HepG2 (cell line): ENCODE measurements around the gene MAGEA9B. TPM values are rescaled to one million over a fixed set of nuclear protein-coding genes. Genes with fewer than 3 reads are reported as not detected.
"Not testable (repeated sequence)": the region's sequence is repeated elsewhere in the genome, so short reads cannot be mapped to it uniquely, and the experiment has no call there.

ENCODE experiments used
- ATAC-seq: fragments of 200-7000 bp; cut with Tn5 transposase; 3 replicates; pipeline ENCODE4 v1.9.1; 2020; ENCODE audit warnings: mild to moderate bottlenecking, moderate library complexity
- BruUV-seq: library from RNA; stranded (reverse); fragments of 400-500 nt; replicated peaks from 2 replicates; lab custom pipeline; 2021; lab: Mats Ljungman, UMichigan
- CTCF ChIA-PET: fragments of 300-600 bp; formaldehyde crosslinking; extraction: SDS; loops from one replicate; lab custom pipeline; 2021; ENCODE audit warnings: low total read pairs, inconsistent platforms, low intra/inter-chr PET ratio; lab: Yijun Ruan, JAX
- POLR2A ChIA-PET: fragments of 350-600 bp; sonication (Branson Sonifier 250); formaldehyde crosslinking; loops from one replicate; lab custom pipeline; 2020; ENCODE audit warnings: antibody characterized with exemption, inconsistent platforms; lab: Yijun Ruan, JAX
- DNase-seq: peaks from one replicate; pipeline ENCODE4 v3.0.0-alpha.2; 2015; ENCODE audit warnings: low spot score
- FAIRE-seq: peaks from 3 replicates; lab custom pipeline; 2011; peaks lifted over from hg19 to GRCh38; lab: Jason Lieb, UNC
- H2AFZ ChIP-seq: one replicate; pipeline ENCODE4 v1.6.1; 2011; ENCODE audit warnings: low read length, inconsistent platforms
- H3K27ac ChIP-seq: fragments of 300-600 bp; 3 replicates; pipeline ENCODE4 v1.8.0; 2011; ENCODE audit warnings: mixed run types, mild to moderate bottlenecking, mixed read lengths, low read length, inconsistent platforms; ENCODE audit not compliant: insufficient read depth; ENCODE audit errors: extremely low read length
- H3K27me3 ChIP-seq, 2 experiments: fragments of 200-600 bp in 1 of 2; 2 replicates in 1 of 2; 3 replicates in 1 of 2; pipeline versions ENCODE4 v1.6.0 to v1.8.0; 2011; ENCODE audit warnings: low read length in 2 of 2, mild to moderate bottlenecking in 2 of 2, moderate library complexity in 2 of 2, inconsistent platforms in 1 of 2; ENCODE audit not compliant: insufficient read depth in 2 of 2, control insufficient read depth in 1 of 2
- H3K36me3 ChIP-seq, 2 experiments: fragments of 200-600 bp in 1 of 2; replicated peaks in 1 of 2; 2 replicates in 1 of 2; 3 replicates in 1 of 2; pipeline versions ENCODE4 v1.5.1 to v1.8.0; 2011; ENCODE audit warnings: low read length in 2 of 2, inconsistent platforms in 1 of 2; ENCODE audit not compliant: insufficient read depth in 2 of 2, control insufficient read depth in 1 of 2
- H3K4me1 ChIP-seq: 2 replicates; pipeline ENCODE4 v1.5.1; 2012; ENCODE audit warnings: low read length, inconsistent platforms; ENCODE audit not compliant: insufficient read depth
- H3K4me2 ChIP-seq: 2 replicates; pipeline ENCODE4 v1.6.0; 2011; ENCODE audit warnings: low read depth, low read length, inconsistent platforms
- H3K4me3 ChIP-seq, 3 experiments: fragments of 200-600 bp in 1 of 3; sonication (generic), shearing (Covaris generic) in 1 of 3; replicated peaks in 1 of 3; 2 replicates each; pipeline ENCODE4 v1.5.1; 2011 to 2016; ENCODE audit warnings: low read length in 3 of 3, inconsistent platforms in 2 of 3, low read depth in 2 of 3, mild to moderate bottlenecking in 2 of 3, control low read depth in 1 of 3, mixed read lengths in 1 of 3; ENCODE audit not compliant: insufficient read depth in 1 of 3
- H3K79me2 ChIP-seq: one replicate; pipeline ENCODE4 v1.6.1; 2011; ENCODE audit warnings: low read length, inconsistent platforms; ENCODE audit not compliant: insufficient read depth
- H3K9ac ChIP-seq: 2 replicates; pipeline ENCODE4 v1.6.0; 2011; ENCODE audit warnings: mild to moderate bottlenecking, low read depth, low read length, inconsistent platforms; ENCODE audit not compliant: insufficient read depth
- H3K9me3 ChIP-seq: 2 replicates; pipeline ENCODE4 v1.5.1; 2012; ENCODE audit warnings: mild to moderate bottlenecking, low read length
- H4K20me1 ChIP-seq: 2 replicates; pipeline ENCODE4 v1.6.0; 2011; ENCODE audit warnings: inconsistent platforms, mild to moderate bottlenecking, low read length, moderate library complexity; ENCODE audit not compliant: insufficient read depth
- WGBS: methylation state at CpG from one replicate; pipeline ENCODE4 v1.1.6; 2017; ENCODE audit warnings: low lambda C conversion rate; 5-methylcytosine and 5-hydroxymethylcytosine counted together
- in situ Hi-C: cut with HindIII; loops from 2 replicates; pipeline ENCODE4 v1.10.0; 2017; ENCODE audit warnings: low pct_unique_long_range_greater_than_20kb; ENCODE audit not compliant: extremely low pct_ligation_motif_present
- intact Hi-C: fragments of 100-400 bp; cut with micrococcal nuclease; formaldehyde crosslinking; loops from one replicate; pipeline ENCODE4 v1.10.0; 2022; ENCODE audit not compliant: unreplicated experiment
- polyA plus RNA-seq, 8 experiments: library from polyadenylated mRNA; depleted of rRNA in 3 of 8; stranded (reverse) in 7 of 8; unstranded in 1 of 8; fragments of >200 nt; fragmentation: Illumina TruSeq in 4 of 8; extraction: Trizol in 4 of 8; gene quantifications; 2 replicates each; pipeline versions ENCODE4 v1.2.1 to v1.2.3, GENCODE V29; 2011 to 2016; ENCODE audit warnings: low read depth in 4 of 8, missing spikeins in 1 of 8, mixed read lengths in 1 of 8; ENCODE audit not compliant: insufficient read depth in 1 of 8
- total RNA-seq, 5 experiments: library from RNA; depleted of rRNA; stranded (reverse); fragments of >200 nt; fragmentation: Illumina TruSeq; extraction: Trizol; gene quantifications; 2 replicates each; pipeline ENCODE4 v1.2.3, GENCODE V29; 2016; ENCODE audit warnings: low read depth in 1 of 5

Gene MAGEA9B
- total and polyA plus RNA-seq, 2 of the 13 experiments (the other 11 are each of a cell fraction or from before 2014, with no cell fraction given): 0.07 to 0.11 TPM

DNA sequence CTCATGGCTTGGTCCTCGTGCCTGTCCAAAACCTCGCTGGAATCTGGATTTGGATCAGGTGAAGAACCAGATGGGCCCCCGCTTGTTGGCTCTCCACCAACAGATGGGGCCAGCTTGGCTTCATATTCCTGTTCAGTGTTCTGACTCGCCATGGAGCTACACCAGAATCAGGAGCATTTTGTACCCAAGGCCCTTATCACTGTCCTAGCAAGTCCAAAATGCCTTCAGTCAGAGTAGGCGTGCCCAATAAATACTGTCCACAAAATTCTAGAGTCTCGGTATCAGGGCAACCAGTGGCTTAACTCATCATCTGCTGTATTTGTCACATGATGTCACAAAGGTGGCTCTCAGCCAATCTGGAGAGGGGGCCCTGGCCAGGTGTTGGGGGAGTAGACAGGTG is 37.6 kb downstream of the MAGEA9B start, which contains the start of gene HSFX3:
TSS of gene HSFX3 (minus strand) at position 224 of the 400 bp plus-strand sequence. CDS start at position 152, 72 bp downstream.
- POLR2A ChIA-PET, H3K9me3 ChIP-seq, H3K79me2 ChIP-seq, DNase-seq, intact Hi-C loops, in situ Hi-C loops, H3K9ac ChIP-seq, FAIRE-seq, BruUV-seq, H3K27me3 ChIP-seq, ATAC-seq, H3K4me2 ChIP-seq, H4K20me1 ChIP-seq, H3K4me3 ChIP-seq, H2AFZ ChIP-seq, H3K36me3 ChIP-seq, H3K4me1 ChIP-seq, H3K27ac ChIP-seq, CTCF ChIA-PET: not testable (repeated sequence)
- no CpG with 5 or more reads among the region's 6 CpGs for WGBS

DNA sequence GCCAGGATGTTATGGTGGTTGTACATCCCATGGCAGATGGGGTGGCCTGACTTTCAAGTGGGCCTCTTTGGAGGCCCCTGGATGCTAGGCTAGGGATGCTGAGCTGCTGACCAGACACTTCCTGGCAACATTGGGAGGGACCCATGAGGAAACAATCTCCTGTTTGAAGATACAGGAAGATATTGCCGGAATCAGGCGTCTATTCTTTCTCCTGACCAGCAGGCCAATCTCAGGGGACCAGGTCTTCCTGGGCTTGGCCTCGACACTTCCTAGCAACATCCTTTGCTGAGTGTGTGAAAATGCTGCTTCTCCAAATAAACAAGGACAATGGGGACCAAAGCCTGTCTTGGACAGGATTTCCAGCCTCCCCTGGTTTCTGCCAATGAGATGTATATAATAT is 39.5 kb downstream of the MAGEA9B start:
- H3K27ac ChIP-seq, H3K36me3 ChIP-seq, H2AFZ ChIP-seq, in situ Hi-C loops, ATAC-seq, POLR2A ChIA-PET, H3K4me3 ChIP-seq, FAIRE-seq, DNase-seq, BruUV-seq, H3K79me2 ChIP-seq, intact Hi-C loops, H4K20me1 ChIP-seq, H3K9me3 ChIP-seq, H3K27me3 ChIP-seq, CTCF ChIA-PET, H3K9ac ChIP-seq, H3K4me2 ChIP-seq, H3K4me1 ChIP-seq: not testable (repeated sequence)
- WGBS: no CpG with 5 or more reads among the region's 3 CpGs

DNA sequence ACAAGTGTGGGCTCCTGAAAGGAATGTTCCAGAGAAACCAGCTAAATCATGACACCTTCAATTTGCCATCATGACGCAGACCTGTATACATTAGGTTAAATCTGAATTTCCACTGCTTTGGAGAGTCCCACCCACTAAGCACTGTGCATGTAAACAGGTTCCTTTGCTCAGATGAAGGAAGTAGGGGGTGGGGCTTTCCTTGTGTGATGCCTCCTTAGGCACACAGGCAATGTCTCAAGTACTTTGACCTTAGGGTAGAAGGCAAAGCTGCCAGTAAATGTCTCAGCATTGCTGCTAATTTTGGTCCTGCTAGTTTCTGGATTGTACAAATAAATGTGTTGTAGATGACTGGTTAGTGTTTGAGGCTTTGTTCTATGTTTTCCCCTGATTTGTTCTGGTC is 40.3 kb downstream of the MAGEA9B start:
- intact Hi-C loops, CTCF ChIA-PET, in situ Hi-C loops: not testable (repeated sequence)

More for the DNA sequence above, 40.3 kb downstream of the MAGEA9B start:
- POLR2A ChIA-PET, H3K9me3 ChIP-seq, BruUV-seq, H3K4me2 ChIP-seq, H3K27me3 ChIP-seq, H3K36me3 ChIP-seq, H3K79me2 ChIP-seq, DNase-seq, ATAC-seq, H3K4me3 ChIP-seq, H2AFZ ChIP-seq, H3K9ac ChIP-seq, H3K4me1 ChIP-seq, H4K20me1 ChIP-seq, H3K27ac ChIP-seq: not testable (repeated sequence)
- WGBS: 100% methylated on average over 1 of the region's 1 CpG
- peak; percentile 21 for FAIRE-seq
